Activated B cell treated with CpG ODN at 0.5 μM for 24 hours (primary cell): ENCODE measurements around the gene ESYT2. TPM values are rescaled to one million over a fixed set of nuclear protein-coding genes. Genes with fewer than 3 reads are reported as not detected.
"Not testable (repeated sequence)": the region's sequence is repeated elsewhere in the genome, so short reads cannot be mapped to it uniquely, and the experiment has no call there.

ENCODE experiments used
- ATAC-seq: fragments of 200-7000 bp; cut with Tn5 transposase; one replicate; pipeline ENCODE4 v1.10.0; 2021; ENCODE audit warnings: low read depth, mild to moderate bottlenecking, moderate library complexity
- CTCF ChIA-PET: fragments of 350-600 bp; sonication (Branson Sonifier 250); formaldehyde crosslinking; loops from one replicate; lab custom pipeline; 2021; ENCODE audit warnings: antibody characterized with exemption; lab: Charles Lee
- POLR2A ChIA-PET: fragments of 350-600 bp; sonication (Branson Sonifier 250); formaldehyde crosslinking; loops from one replicate; lab custom pipeline; 2021; ENCODE audit warnings: antibody characterized with exemption; lab: Charles Lee
- DNase-seq: peaks from one replicate; pipeline ENCODE4 v3.0.0; 2022
- H3K27ac Mint-ChIP-seq: one replicate; pipeline ENCODE4 v1.8.0; 2020; ENCODE audit warnings: mixed read lengths
- H3K27me3 Mint-ChIP-seq: one replicate; pipeline ENCODE4 v1.8.0; 2021; ENCODE audit warnings: mixed read lengths
- H3K36me3 Mint-ChIP-seq: one replicate; pipeline ENCODE4 v1.8.0; 2021; ENCODE audit warnings: low read depth, mixed read lengths
- H3K4me1 Mint-ChIP-seq: one replicate; pipeline ENCODE4 v1.8.0; 2021; ENCODE audit warnings: mixed read lengths
- H3K4me3 Mint-ChIP-seq: one replicate; pipeline ENCODE4 v1.8.0; 2020; ENCODE audit warnings: mild to moderate bottlenecking, mixed read lengths
- H3K9me3 Mint-ChIP-seq: one replicate; pipeline ENCODE4 v1.8.0; 2020; ENCODE audit warnings: mixed read lengths
- intact Hi-C: fragments of 100-400 bp; cut with micrococcal nuclease; formaldehyde crosslinking; loops from one replicate; pipeline ENCODE4 v1.15.1; 2024
- total RNA-seq: library from RNA; stranded (reverse); gene quantifications from 2 replicates; pipeline ENCODE4 v1.2.3, GENCODE V29; 2022
- TF ChIP-seq, protein P1 (sequence below): fragments of 200-600 bp; IDR thresholded peaks from one replicate; pipeline ENCODE4 v1.8.0; 2022; ENCODE audit warnings: antibody characterized with exemption, mild to moderate bottlenecking

The ESYT2 gene, protein sequence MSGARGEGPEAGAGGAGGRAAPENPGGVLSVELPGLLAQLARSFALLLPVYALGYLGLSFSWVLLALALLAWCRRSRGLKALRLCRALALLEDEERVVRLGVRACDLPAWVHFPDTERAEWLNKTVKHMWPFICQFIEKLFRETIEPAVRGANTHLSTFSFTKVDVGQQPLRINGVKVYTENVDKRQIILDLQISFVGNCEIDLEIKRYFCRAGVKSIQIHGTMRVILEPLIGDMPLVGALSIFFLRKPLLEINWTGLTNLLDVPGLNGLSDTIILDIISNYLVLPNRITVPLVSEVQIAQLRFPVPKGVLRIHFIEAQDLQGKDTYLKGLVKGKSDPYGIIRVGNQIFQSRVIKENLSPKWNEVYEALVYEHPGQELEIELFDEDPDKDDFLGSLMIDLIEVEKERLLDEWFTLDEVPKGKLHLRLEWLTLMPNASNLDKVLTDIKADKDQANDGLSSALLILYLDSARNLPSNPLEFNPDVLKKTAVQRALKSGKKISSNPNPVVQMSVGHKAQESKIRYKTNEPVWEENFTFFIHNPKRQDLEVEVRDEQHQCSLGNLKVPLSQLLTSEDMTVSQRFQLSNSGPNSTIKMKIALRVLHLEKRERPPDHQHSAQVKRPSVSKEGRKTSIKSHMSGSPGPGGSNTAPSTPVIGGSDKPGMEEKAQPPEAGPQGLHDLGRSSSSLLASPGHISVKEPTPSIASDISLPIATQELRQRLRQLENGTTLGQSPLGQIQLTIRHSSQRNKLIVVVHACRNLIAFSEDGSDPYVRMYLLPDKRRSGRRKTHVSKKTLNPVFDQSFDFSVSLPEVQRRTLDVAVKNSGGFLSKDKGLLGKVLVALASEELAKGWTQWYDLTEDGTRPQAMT
- total RNA-seq: 20.3 and 21.3 TPM in 2 replicates

DNA sequence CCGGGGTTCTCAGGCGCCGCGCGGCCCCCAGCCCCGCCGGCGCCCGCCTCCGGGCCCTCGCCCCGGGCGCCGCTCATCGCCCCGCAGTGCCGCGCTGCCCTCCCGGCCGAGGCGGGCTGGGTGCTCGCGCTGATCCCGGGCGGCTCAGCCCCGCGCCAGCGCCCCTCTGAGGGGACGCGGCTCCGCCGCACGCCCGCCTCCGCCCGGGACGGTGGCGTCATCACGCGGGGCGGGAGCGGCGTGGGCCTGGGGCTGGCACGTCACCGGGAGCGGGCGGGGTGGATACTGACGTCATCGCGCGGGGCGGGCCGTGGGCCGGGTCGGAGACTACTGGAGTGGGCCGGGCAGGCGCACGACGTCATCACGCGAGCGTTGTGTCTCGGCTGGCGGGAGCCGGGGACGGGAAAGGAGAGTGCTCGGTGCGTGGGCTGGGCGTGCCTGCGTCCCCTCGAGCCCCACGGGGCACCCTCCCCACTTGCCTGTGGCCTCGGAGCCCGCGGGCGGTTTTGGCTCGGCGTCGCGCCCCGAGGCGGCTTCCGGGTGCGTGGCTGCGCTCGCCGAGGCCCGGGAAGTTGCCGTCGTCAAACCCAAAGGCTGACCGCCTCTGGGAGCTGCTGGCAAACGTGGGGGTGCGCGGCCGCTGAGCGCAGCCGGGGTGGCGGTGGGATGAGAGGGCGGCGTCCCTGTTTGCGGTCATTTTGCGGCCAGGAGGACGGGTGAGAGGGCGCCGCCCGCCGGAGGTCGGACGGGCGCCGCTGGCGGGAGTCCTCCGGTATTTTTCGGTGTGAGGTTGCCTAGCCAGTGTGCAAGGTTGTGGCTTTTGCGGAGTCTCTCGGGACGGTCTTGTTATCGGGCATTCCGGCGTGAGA, at the start of gene ESYT2:
Gene ESYT2, minus strand, starts transcription at position 168 of the 869 bp plus-strand sequence. Its CDS starts 91 bp downstream, at position 77.
- Mint-ChIP-seq H3K27ac (peak within 1 kb of the TSS; percentile 92), H3K27me3 (no peaks in the 10 kb centered on the region), H3K36me3 (peaks cover 2% of the 10 kb centered on the region), H3K9me3 (no peaks in the 10 kb centered on the region), H3K4me3 (peak within 1 kb of the TSS; percentile 88), H3K4me1 (peaks cover 24% of the 10 kb centered on the region)
- peak; percentile 100 for DNase-seq
- POLR2A ChIA-PET: interaction anchor here (0.6 to 3.3 kb wide), 11 partner anchors 10 to 125 kb away, joined by 3 to 24 read pairs (median 4); partner anchors contain the start of genes DYNC2I1 and NCAPG2
- TF ChIP-seq, protein P1, sequence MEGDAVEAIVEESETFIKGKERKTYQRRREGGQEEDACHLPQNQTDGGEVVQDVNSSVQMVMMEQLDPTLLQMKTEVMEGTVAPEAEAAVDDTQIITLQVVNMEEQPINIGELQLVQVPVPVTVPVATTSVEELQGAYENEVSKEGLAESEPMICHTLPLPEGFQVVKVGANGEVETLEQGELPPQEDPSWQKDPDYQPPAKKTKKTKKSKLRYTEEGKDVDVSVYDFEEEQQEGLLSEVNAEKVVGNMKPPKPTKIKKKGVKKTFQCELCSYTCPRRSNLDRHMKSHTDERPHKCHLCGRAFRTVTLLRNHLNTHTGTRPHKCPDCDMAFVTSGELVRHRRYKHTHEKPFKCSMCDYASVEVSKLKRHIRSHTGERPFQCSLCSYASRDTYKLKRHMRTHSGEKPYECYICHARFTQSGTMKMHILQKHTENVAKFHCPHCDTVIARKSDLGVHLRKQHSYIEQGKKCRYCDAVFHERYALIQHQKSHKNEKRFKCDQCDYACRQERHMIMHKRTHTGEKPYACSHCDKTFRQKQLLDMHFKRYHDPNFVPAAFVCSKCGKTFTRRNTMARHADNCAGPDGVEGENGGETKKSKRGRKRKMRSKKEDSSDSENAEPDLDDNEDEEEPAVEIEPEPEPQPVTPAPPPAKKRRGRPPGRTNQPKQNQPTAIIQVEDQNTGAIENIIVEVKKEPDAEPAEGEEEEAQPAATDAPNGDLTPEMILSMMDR: no peak
- intact Hi-C loops: loop anchor here (1.0 to 5.0 kb wide), 5 partner anchors 11 to 133 kb away; partner anchors contain the start of genes DYNC2I1 and NCAPG2
- peak; percentile 81 for ATAC-seq
- CTCF ChIA-PET: interaction anchor here (1.1 kb wide), 1 partner anchor 147 kb away, joined by 3 read pairs; no protein-coding TSS in a partner anchor

DNA sequence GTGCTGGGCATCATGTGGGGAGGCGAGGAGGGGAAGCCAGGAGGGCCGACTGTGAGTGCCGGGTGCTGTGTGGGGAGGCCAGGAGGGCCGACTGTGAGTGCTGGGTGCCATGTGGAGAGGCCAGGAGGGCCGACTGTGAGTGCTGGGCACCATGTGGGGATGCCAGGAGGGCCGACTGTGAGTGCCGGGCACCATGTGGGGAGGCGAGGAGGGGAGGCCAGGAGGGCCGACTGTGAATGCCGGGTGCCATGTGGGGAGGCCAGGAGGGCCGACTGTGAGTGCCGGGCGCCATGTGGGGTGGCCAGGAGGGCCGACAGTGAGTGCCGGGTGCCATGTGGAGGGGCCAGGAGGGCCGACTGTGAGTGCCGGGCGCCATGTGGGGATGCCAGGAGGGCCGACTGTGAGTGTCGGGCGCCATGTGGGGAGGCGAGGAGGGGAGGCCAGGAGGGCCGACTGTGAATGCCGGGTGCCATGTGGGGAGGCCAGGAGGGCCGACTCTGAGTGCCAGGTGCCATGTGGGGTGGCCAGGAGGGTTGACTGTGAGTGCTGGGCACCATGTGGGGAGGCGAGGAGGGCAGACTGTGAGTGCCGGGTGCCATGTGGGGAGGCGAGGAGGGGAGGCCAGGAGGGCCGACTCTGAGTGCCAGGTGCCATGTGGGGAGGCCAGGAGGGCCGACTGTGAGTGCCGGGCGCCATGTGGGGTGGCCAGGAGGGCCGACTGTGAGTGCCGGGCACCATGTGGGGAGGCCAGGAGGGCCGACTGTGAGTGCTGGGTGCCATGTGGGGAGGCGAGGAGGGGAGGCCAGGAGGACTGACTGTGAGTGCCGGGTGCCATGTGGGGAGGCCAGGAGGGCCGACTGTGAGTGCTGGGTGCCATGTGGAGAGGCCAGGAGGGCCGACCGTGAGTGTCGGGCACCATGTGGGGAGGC, 49.1 kb upstream of the ESYT2 start:
- H3K4me1 Mint-ChIP-seq, CTCF ChIA-PET, ATAC-seq, H3K4me3 Mint-ChIP-seq, intact Hi-C loops, H3K27me3 Mint-ChIP-seq, POLR2A ChIA-PET, DNase-seq, H3K27ac Mint-ChIP-seq, H3K9me3 Mint-ChIP-seq: not testable (repeated sequence)
- H3K36me3 Mint-ChIP-seq: peaks cover 64% of the 10 kb centered on the region

DNA sequence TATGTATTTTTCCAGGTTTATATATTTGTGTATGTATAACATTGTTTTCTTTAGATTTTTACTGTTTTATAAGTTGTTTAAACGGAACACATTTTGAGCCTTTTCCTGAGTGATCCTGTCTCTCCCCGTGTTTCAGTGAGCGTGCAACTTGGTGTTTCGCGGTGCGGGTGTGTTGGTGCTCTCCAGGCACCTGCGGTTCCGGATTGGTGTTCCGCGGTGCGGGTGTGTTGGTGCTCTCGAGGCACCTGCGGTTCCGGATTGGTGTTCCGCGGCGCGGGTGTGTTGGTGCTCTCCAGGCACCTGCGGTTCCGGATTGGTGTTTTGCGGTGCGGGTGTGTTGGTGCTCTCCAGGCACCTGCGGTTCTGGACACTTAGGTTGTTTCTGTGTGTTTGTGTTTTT, 47.7 kb upstream of the ESYT2 start:
- CTCF ChIA-PET: no interaction called here
- TF ChIP-seq, protein P1: no peak
- H3K36me3 Mint-ChIP-seq: peaks cover 61% of the 10 kb centered on the region
- H3K27me3 Mint-ChIP-seq: no peaks in the 10 kb centered on the region
- H3K4me3 Mint-ChIP-seq: no peak overlapping the region
- H3K4me1 Mint-ChIP-seq: no peaks in the 10 kb centered on the region
- intact Hi-C loops: no loop called here
- no peaks in the 10 kb centered on the region for H3K9me3 Mint-ChIP-seq
- POLR2A ChIA-PET: no interaction called here
- ATAC-seq (no peak), DNase-seq (no peak)
- H3K27ac Mint-ChIP-seq: no peak overlapping the region

DNA sequence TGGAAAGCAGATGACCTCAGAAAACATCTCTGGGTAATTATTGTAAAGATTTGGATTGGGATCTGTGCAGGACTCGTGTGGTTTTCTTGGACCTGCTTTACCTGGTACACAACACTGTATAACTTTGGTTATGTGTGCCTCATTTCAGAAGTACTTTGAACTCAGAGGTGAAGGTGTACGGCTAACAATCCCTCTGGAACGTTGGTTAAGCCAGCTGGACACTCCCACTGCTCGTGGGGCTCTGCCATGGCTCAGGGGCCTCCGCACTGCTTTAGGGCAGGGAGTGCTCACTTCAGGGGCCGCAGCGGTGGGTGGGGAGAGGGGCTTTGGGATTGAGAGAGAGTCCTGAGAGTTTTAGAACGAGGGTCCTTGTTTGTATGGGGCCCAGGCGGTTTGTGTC, 40.6 kb upstream of the ESYT2 start:
- ATAC-seq: no peak
- no peak overlapping the region for H3K4me3 Mint-ChIP-seq

More for the DNA sequence above, 40.6 kb upstream of the ESYT2 start:
- H3K9me3 Mint-ChIP-seq: no peaks in the 10 kb centered on the region
- H3K27ac Mint-ChIP-seq: no peak overlapping the region
- TF ChIP-seq, protein P1: no peak
- intact Hi-C loops: no loop called here
- DNase-seq: no peak
- no peaks in the 10 kb centered on the region for H3K27me3 Mint-ChIP-seq
- peaks cover 17% of the 10 kb centered on the region for H3K36me3 Mint-ChIP-seq
- CTCF ChIA-PET: no interaction called here
- peaks cover 2% of the 10 kb centered on the region for H3K4me1 Mint-ChIP-seq
- POLR2A ChIA-PET: no interaction called here
